ENCODE data around the gene FOLR2.
A peak's percentile ranks its signal among the peaks of the same experiment; 100 is the strongest.
"Not testable (repeated sequence)": the region's sequence is repeated elsewhere in the genome, so short reads cannot be mapped to it uniquely, and the experiment has no call there.

Gene FOLR2

DNA sequence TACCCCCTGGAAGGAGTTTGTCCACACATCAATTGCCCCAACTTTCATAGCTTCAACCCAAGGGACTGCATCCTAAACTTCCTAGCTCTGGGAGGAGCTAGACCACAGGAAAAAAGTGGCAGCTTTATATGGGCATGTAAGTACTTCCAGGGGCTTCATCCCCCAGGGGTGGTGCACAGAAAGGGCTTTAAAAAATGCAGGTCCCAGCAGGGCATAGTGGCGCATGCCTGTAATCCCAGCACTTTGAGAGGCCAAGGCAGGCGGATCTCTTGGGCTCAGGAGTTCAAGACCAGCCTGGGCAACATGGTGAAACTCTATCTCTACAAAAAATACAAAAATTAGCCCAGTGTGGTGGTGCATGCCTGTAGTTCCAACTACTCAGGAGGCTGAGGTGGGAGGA is 9.8 kb upstream of the FOLR2 start:
- DNase-seq (ENCODE audit: low read depth in 2 of 2): not testable (repeated sequence)

DNA sequence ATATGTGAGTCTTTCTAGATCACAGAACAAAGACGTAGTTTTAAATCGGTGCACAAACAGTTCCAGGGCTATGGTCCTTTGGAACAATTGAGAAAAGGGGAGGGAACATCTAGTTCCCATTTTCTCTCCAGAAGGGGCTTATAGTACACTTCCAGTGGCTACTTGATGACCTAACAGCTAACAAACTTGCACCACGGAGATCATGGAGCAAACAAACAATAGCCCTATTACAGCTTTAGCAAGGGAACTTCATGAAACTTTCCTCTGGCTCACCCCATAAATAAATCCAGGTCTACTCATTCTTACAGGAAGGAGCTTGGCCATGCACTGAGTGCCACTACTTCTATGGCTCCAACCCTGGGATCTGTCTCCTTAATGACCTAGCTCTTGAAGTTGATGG is 8.3 kb upstream of the FOLR2 start:
- DNase-seq (ENCODE audit: low read depth in 2 of 2): no peak

DNA sequence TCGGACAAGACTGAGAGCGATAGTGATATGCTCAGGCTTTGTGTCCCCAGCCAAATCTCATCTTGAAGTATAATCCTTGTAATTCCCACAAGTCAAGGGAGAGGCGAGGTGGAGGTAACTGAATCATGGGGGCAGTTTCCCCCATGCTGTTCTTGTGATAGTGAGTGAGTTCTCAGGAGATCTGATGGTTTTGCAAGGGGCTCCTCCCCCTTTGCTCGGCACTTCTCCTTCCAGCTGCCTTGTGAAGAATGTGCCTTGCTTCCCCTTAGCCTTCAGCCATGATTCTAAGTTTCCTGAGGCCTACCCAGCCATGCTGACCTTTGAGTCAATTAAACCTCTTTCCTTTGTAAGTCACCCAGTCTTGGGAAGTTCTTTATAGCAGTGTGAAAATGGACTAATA is 7.5 kb upstream of the FOLR2 start:
- no peak for DNase-seq (ENCODE audit: low read depth in 2 of 2)

DNA sequence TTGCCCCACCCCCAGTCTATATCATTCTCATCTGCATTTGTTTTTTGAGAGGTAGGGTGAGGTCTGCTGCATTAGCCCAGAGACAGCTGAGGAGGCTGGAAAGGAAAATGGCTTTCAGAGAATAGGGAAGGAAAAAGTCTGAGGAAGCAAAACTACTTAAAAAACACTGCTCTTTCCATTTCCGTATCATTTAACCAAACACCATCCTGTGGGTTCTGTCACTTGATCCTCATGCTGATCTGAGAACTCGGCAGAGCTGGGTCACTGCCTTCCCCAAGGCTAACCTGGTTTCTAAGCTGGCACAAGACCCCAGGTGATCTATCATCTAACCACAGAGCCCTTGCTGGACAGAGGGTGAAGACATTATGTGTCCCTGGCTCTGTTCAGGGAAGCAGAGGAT is 1.2 kb downstream of the FOLR2 start:
- DNase-seq (ENCODE audit: low read depth in 2 of 2): no peak

DNA sequence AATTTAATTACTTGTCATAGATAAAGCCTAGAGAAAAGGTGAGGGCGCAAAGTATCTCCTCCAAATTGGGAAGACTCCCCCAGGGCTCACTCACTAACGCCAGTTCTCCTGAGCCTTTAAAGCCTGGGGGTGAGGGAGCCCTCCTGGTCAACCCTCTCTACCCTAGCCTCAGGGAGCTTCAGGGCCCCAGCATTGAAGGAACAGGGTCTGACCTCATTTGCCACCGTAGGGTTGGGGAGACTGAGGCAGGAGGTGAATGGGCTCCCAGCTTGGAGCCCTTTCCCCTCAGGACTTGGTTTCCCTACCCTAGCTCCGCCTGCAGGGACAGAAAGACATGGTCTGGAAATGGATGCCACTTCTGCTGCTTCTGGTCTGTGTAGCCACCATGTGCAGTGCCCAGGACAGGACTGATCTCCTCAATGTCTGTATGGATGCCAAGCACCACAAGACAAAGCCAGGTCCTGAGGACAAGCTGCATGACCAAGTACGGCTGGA is 1.7 kb downstream of the FOLR2 start:
- DNase-seq (ENCODE audit: low read depth in 2 of 2): no peak

DNA sequence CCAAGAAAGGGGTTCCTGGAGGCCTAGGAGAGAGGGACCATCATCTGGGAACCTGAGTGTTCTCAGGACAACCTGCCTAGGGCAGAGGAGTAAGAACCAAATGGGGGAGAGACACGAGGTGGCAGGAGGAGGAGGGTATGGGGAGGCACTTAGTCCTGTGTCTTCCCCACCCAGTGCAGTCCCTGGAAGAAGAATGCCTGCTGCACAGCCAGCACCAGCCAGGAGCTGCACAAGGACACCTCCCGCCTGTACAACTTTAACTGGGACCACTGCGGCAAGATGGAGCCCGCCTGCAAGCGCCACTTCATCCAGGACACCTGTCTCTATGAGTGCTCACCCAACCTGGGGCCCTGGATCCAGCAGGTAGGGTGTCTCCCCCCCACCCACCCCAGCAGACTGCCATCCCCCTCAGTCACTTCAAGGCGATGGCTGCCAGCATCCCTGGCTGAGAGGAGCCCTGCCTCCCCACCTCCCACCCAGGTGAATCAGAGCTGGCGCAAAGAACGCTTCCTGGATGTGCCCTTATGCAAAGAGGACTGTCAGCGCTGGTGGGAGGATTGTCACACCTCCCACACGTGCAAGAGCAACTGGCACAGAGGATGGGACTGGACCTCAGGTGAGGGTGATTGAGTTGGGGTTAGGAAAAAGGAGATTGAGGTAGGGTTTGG is 4.2 kb downstream of the FOLR2 start:
- DNase-seq (ENCODE audit: low read depth in 2 of 2): no peak

DNA sequence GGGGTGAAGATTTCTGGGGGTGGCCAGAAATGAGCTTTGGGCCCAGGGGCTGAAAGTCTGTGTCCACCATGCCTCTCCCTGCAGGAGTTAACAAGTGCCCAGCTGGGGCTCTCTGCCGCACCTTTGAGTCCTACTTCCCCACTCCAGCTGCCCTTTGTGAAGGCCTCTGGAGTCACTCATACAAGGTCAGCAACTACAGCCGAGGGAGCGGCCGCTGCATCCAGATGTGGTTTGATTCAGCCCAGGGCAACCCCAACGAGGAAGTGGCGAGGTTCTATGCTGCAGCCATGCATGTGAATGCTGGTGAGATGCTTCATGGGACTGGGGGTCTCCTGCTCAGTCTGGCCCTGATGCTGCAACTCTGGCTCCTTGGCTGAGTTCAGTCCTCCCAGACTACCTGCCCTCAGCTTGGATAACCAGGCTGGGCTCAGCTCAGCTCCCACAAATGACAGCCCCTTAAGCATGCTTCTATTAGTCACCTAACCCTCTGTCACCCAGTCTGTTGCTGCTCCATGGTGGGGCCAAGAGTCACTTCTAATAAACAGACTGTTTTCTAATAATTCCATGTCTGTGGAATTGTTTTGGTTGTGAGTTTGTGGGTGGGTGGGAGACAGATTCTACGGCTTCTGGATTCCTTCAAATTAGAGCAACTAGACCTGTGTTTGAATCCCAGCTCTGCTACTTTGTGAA is 4.9 kb downstream of the FOLR2 start:
- DNase-seq (ENCODE audit: low read depth in 2 of 2): no peak

DNA sequence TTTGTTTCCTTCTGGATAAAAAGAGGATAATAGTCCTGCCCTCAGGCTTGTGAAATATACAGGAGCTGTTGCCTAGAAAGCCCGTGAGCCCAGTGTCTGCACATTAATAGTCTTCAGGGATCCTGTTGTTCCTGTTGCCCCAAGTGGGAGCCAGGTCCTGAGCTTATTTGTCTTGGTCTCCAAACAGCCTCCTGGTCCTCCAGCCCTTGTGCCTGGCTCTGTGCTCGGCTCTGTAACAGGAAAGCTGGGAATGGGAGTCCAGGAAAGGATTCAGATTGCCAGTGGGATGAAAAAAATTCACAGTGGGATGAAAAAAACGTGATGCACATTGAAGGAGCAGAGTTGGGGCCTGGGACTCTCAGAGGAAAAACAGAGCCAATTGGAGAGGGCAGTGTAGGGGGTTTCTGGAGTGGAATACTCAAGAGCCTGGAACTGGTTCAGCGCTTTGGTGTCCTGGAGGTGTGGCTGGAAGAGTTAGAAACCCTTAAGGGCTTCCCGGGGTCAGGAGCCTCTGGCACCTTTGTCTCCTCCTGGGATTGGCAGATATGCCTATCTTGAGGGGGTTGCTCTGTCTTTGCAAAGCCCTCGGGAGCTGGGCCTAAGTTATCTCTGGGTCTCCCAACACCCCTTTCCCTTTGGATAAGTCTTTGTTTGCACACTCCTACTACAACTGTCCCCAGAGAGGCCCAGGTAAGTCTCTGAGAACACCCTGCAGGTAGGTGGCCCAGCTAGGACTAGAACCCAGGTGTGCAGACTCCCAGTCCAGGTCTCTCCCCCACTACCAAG is 5.7 kb downstream of the FOLR2 start:
- DNase-seq (ENCODE audit: low read depth in 2 of 2): no peak

DNA sequence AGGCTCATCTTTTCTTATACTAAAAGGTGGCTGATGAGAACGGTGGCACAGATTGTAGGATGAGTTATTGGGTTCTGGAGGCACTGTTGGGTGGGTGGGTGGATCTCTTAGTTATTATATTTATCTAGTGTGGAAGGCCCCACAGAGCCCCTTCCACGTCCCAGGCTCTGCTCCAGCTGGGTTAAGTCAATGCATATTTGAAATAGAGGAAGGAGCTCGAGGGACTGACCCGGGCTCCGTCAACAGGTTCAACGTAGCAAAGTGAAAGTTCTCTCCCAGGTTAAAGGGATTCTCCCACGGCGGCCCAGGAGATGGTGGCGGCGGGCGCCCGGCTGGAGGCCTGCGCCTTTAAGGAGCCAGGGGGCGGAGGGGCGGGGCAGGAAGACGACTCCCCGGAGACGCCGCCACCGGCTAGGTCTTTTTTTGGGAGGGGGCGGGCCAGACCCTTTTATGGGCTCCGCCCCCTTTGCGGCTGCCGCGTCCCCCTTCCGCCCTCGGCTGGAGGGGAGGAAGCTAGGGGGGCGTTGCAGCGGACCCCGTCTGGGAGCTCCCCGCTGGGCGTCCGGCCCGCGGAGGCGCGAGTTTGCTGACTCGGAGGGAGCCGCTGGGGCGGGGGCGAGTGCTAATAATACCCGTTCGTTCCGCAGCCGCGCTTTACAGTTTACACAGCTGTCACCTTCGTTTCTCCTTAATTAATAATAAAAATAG is 6.5 kb downstream of the FOLR2 start:
- DNase-seq (ENCODE audit: low read depth in 2 of 2): peak; percentile 86 to 91

DNA sequence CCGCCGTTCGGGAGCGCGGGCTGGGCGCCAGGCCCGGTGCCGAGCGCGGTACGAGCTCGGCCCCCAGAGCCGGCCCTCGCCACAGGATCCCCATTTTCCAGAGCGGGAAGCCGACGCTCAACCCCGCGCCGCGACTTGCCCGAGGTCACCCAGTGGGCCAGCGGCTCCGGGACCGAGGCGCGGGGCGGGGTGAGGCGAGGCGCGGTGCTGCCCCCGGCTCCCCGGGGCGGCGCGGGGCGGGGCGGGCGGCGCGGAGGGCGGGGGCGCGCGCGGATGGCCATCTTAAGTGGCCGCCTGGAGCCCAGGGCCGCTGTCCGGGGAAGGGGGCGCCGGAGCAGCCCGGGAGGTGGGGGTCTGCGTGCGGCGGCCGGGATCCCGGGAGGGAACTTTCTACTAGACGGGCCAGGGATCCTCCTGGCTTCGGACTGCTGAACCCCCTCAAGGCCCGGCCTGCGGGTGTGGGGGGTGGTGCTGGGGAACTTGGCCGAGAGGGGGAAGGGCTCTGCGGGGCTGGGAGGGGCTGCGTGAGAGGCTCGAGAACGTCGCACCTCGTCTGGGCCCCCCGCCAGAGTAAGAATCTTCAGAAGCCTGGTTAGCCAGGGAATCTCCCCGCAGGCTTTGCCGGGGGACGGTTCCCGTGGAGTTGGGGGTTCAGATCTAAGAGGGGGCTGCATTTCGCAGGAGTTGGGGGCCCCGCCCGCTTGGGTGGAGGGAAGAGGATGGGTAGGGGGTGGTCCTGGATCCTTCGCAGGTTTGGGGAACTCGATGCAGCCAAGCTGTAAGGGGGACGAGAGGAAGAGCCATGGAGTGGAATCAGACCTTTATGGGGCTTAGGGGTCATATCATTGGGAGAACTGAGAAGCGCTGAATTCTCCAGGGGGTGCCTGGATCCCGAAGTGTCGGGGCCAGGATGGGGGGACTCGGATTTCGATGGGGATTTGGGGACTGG is 7.3 kb downstream of the FOLR2 start:
- peak in 1 of 2 experiments; percentile 50 for DNase-seq (ENCODE audit: low read depth in 2 of 2)

DNA sequence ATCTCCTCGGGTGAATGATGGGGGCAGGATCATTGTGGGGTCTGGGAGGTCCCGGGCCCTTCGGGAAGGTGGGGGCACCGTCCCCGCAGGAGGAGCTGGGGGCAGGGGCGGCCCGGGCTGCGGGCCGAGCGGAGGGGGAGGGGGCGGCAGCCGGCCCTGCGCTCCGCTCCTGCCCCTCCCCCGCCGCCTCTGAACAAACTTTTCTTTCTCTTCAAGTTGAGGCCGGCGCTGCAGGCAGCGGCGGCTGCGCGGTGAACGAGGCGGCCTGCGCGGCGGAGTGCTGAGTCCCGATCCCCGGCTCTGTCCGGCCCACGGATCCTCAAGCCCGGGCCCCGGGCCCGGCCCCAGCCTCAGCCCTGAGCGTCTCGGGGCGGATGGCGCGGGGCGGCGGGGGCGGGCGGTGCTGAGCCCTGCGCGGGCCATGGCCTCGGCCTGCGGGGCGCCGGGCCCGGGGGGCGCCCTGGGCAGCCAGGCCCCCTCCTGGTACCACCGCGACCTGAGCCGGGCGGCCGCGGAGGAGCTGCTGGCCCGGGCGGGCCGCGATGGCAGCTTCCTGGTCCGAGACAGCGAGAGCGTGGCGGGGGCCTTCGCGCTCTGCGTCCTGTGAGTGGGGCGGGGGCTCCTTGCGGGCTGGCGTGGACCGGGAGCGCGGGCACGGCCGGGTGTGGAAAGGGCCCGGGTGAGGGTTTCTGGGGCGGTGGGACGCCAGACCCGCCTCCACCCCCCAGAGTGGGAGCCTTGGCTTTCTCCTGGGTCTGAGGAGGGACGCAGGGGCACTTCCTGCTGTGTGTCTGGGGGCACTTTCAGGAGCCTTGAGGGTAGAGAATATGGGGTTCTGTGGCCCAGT is 8.2 kb downstream of the FOLR2 start, which contains the start of gene INPPL1:
INPPL1 (plus strand) TSS at position 204 of the 847 bp plus-strand sequence; CDS start at position 422, 218 bp downstream.
- DNase-seq (ENCODE audit: low read depth in 2 of 2): no peak

DNA sequence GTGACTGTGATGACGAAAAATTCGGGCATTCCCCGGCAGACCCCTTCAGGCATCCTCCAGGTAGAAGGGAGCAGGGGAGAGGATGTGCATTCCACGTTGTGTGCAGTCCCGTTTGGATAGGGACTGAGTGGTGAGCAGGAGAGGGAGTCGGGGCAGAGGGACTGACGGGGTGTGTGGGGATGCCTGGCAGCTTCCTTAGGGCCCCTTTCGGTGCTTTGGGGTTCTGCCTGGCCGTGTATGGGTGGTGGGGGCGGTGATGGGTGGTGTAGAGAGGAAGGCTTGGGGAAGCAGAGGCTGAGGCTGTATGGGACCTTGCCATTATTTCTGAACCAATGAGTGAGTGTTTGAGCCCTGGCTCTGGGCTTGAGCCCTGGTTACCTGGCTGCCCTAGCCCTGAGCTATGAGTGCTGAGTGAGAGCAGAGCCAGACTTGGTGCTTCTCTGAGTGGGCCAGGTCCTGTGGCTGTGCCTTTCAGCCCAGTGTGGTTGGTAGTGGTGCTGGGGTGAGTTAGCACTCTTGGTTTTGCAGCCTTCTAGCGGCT is 8.9 kb downstream of the FOLR2 start:
- DNase-seq (ENCODE audit: low read depth in 2 of 2): no peak

DNA sequence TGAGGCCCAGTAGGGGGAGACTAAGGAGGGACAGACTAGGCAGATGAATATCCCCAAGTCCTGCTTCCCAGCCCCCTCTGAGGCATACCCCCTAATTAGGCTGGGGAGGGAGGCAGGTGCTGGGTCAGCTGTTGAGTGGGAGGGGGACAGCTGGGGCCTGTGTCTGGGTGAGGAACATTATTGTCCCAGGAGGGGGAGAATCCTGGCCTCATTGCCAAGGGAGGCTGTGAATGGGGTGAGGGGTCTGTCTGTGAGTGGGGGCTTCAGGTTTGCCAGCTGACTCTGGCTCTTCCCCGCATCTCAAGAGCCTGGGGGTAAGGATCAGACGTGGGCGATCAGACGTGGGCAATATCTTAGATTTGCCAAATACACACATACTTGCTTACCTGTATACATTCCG is 10.1 kb downstream of the FOLR2 start:
- DNase-seq (ENCODE audit: low read depth in 2 of 2): no peak

DNA sequence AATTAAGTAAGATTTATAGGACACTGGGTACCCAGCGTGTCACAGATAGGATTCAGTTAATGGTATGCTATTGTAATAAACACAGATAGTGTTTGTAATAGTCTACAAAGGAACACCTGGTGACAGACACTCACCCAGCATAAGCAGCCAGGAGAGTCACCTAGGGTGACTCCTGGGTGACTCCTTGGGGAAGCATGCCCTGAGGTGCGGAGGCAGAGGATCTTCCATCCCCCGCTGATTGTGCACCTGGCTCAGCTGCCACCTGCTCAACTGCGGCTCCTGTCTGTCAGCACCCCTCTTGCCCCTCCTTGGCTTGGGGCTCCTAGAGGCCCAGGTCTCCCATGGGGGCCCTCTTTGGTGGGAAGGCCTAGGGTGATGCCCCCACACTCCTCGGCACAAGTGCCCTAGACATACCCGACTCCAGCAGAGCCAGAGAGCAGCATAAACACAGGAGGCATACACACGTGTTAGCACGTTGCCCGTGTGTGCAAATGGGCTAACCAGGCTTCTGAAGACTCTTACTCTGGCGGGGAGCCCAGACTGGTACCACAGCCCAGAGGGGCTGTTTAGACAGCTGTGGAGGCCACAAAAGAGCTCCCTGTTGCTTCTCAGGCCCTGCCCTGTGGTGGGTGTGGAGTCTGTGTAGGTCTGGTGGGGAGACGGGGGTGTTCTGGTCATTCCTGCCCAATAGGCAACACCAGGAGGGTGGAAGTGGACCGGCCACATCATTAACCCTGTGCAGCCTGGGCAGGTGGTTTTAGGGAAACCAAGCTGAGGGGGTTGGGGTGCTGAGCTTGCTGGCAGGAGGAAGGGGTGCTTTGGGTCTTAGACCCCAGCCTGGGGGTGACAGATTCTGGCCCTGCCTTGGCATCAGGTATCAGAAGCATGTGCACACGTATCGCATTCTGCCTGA is 11.0 kb downstream of the FOLR2 start:
- no peak for DNase-seq (ENCODE audit: low read depth in 2 of 2)

DNA sequence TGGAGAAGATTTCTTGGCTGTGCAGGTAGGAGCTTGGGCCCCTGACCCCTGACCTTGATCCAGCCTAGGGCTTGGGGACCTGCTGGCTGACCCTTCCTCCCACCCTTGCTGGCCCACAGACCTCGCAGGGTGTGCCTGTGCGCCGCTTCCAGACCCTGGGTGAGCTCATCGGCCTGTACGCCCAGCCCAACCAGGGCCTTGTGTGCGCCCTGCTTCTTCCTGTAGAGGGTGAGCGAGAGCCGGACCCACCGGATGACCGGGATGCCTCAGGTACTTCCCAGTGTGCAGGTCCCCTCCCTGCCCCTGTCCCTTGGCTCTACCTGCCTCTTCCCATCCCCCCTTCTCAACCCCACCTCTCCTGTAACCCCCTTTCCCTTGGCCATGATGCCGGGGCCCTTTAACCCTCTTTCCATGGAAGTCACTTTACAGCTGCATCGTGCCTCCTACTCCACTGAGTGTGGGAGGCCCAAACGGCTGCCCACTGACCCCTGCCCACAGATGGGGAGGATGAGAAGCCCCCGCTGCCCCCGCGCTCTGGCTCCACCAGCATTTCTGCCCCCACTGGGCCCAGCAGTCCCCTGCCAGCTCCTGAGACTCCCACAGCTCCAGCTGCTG is 11.7 kb downstream of the FOLR2 start:
- no peak for DNase-seq (ENCODE audit: low read depth in 2 of 2)

DNA sequence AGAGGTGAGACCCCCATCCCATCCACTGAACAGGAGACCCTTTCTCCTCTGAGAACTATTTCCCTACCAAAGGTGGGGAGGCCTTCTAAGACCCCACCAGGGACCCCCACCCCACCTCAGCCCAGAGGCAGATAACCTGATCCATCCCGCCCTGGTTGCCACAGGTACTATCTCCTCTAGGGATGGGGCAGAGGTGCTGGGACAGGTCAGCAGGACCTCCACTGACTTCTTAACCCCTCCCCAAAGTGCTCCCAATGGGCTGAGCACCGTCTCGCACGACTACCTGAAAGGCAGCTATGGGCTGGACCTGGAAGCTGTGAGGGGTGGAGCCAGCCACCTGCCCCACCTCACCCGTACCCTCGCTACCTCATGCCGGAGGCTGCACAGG is 12.2 kb downstream of the FOLR2 start:
- DNase-seq (ENCODE audit: low read depth in 2 of 2): no peak

DNA sequence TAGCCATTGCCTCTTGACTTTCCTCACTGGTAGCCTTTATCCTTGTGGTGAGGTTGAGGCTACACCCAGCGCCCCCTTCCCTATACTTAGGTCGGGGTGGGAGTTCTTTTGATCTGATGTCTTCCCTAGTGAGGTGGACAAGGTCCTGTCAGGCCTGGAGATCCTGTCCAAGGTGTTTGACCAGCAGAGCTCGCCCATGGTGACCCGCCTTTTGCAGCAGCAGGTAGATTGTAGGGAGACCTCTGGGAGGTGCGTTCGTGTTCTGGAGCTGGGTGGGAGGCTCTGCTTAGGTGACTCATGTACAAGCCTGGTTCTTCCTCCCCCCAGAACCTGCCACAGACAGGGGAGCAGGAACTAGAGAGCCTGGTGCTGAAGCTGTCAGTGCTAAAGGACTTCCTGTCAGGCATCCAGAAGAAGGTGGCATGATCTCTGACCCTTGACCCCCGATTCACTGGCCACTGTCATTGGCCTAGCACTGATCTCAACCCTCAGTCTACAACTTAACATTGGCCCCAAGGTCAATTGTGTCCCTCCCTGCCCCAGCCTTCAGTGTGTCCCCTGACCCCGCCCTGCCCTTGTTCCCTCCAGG is 12.8 kb downstream of the FOLR2 start:
- DNase-seq (ENCODE audit: low read depth in 2 of 2): no peak

Measured in stimulated activated CD4-positive, alpha-beta T cell treated with anti-CD3 and anti-CD28 coated beads, Interleukin-12 subunit alpha, Interleukin-12 subunit beta, amount 100 ng/mL, for 24 hours (primary cell).